SK-N-SH (cell line): ENCODE data around the gene ISCA1. TPM values are rescaled to one million over a fixed set of nuclear protein-coding genes. Genes with fewer than 3 reads are reported as not detected.

Experiments used
- CTCF ChIA-PET: fragments of 300-600, 350-600 bp; formaldehyde crosslinking; extraction: SDS; loops from one replicate; lab custom pipeline; 2021; lab: Yijun Ruan, JAX
- POLR2A ChIA-PET: fragments of 350-600 bp; sonication (Branson Sonifier 250); formaldehyde crosslinking; extraction: SDS; loops from one replicate; lab custom pipeline; 2020; ENCODE audit warnings: antibody characterized with exemption, inconsistent platforms; lab: Yijun Ruan, JAX
- DNase-seq: peaks from one replicate; pipeline ENCODE4 v3.0.0; 2012
- H2AFZ ChIP-seq: fragments of 200-600 bp; sonication (generic); 2 replicates; pipeline ENCODE4 v1.8.1; 2016; ENCODE audit warnings: antibody characterized with exemption, mild to moderate bottlenecking, low read depth
- H3F3A ChIP-seq: fragments of 200-600 bp; sonication (generic); replicated peaks from 2 replicates; pipeline ENCODE3; 2016; ENCODE audit warnings: antibody characterized with exemption, mild to moderate bottlenecking; ENCODE audit not compliant: insufficient read depth
- H3K27ac ChIP-seq, 2 experiments: fragments of 200-500 bp in 1 of 2; fragments of 200-600 bp in 1 of 2; sonication (Bioruptor generic) in 1 of 2; sonication (generic), shearing (Covaris generic) in 1 of 2; 2 replicates each; pipeline versions ENCODE4 v1.5.1 to v1.6.1; 2014 to 2016; ENCODE audit warnings: low read depth in 2 of 2, inconsistent platforms in 1 of 2, low read length in 1 of 2, mild to moderate bottlenecking in 1 of 2, mixed read lengths in 1 of 2
- H3K27me3 ChIP-seq: fragments of 200-600 bp; sonication (generic), shearing (Covaris generic); 2 replicates; pipeline ENCODE4 v1.6.1; 2016; ENCODE audit warnings: mixed run types; ENCODE audit not compliant: insufficient read depth
- H3K36me3 ChIP-seq, 2 experiments: fragments of 200-500 bp in 1 of 2; fragments of 200-600 bp in 1 of 2; sonication (Bioruptor generic) in 1 of 2; sonication (generic) in 1 of 2; replicated peaks in 1 of 2; 2 replicates each; pipeline versions ENCODE3 to v1.5.1; 2014 to 2016; ENCODE audit warnings: low read length in 1 of 2, mild to moderate bottlenecking in 1 of 2; ENCODE audit not compliant: insufficient read depth in 2 of 2, control insufficient read depth in 1 of 2
- H3K4me1 ChIP-seq, 2 experiments: fragments of 200-500 bp in 1 of 2; fragments of 200-600 bp in 1 of 2; sonication (Bioruptor generic) in 1 of 2; sonication (generic), shearing (Covaris generic) in 1 of 2; 2 replicates each; pipeline versions ENCODE4 v1.5.1 to v1.6.1; 2014 to 2016; ENCODE audit warnings: low read depth in 1 of 2, low read length in 1 of 2, mixed run types in 1 of 2; ENCODE audit not compliant: insufficient read depth in 2 of 2, control insufficient read depth in 1 of 2
- H3K4me2 ChIP-seq: fragments of 200-600 bp; sonication (generic), shearing (Covaris generic); 2 replicates; pipeline ENCODE4 v1.6.1; 2017; ENCODE audit warnings: mixed run types
- H3K4me3 ChIP-seq, 2 experiments: fragments of 200-500 bp in 1 of 2; fragments of 200-600 bp in 1 of 2; sonication (Bioruptor generic) in 1 of 2; sonication (generic), shearing (Covaris generic) in 1 of 2; 2 replicates each; pipeline versions ENCODE4 v1.5.1 to v1.8.1; 2014 to 2016; ENCODE audit warnings: low read depth in 2 of 2, inconsistent platforms in 1 of 2, low read length in 1 of 2, mild to moderate bottlenecking in 1 of 2, mixed read lengths in 1 of 2, moderate library complexity in 1 of 2
- H3K79me2 ChIP-seq: fragments of 200-600 bp; sonication (generic); 2 replicates; pipeline ENCODE4 v1.8.1; 2017; ENCODE audit warnings: mild to moderate bottlenecking; ENCODE audit not compliant: insufficient read depth
- H3K9ac ChIP-seq: fragments of 200-600 bp; sonication (generic); 2 replicates; pipeline ENCODE4 v1.6.1; 2017; ENCODE audit warnings: mixed run types
- H3K9me2 ChIP-seq: fragments of 200-600 bp; sonication (generic); 2 replicates; pipeline ENCODE4 v1.6.1; 2017; ENCODE audit warnings: mixed run types
- H3K9me3 ChIP-seq: fragments of 200-600 bp; sonication (generic); 2 replicates; pipeline ENCODE4 v1.6.1; 2017; ENCODE audit warnings: mixed run types, mild to moderate bottlenecking, moderate library complexity
- H4K20me1 ChIP-seq: fragments of 200-600 bp; sonication (generic); 2 replicates; pipeline ENCODE4 v1.6.1; 2017; ENCODE audit warnings: mild to moderate bottlenecking, mixed run types; ENCODE audit not compliant: insufficient read depth
- FOSL2 ChIP-seq: IDR thresholded peaks from 2 replicates; pipeline ENCODE4 v1.4.0; 2012; ENCODE audit warnings: low read depth, mild to moderate bottlenecking, moderate library complexity, borderline replicate concordance
- GABPA ChIP-seq: IDR thresholded peaks from 2 replicates; pipeline ENCODE4 v1.4.0; 2012; ENCODE audit warnings: low read depth, mild to moderate bottlenecking
- JUND ChIP-seq: IDR thresholded peaks from 2 replicates; pipeline ENCODE4 v1.4.0; 2012
- RAD21 ChIP-seq: IDR thresholded peaks from 2 replicates; pipeline ENCODE4 v1.6.1; 2012; ENCODE audit warnings: mild to moderate bottlenecking, low read length
- TCF12 ChIP-seq: IDR thresholded peaks from 2 replicates; pipeline ENCODE4 v1.4.0; 2012
- YY1 ChIP-seq: IDR thresholded peaks from 2 replicates; pipeline ENCODE4 v1.4.0; 2012; ENCODE audit warnings: low read depth, mild to moderate bottlenecking
- WGBS: methylation state at CpG from one replicate; pipeline ENCODE4 v1.1.6; 2017; ENCODE audit warnings: low lambda C conversion rate; 5-methylcytosine and 5-hydroxymethylcytosine counted together
- polyA plus RNA-seq, 3 experiments: library from polyadenylated mRNA; depleted of rRNA; stranded (reverse); fragments of >200 nt; gene quantifications; 2 replicates each; pipeline ENCODE4 v1.2.3, GENCODE V29; 2012
- TF ChIP-seq, protein P1 (sequence below): IDR thresholded peaks from 2 replicates; pipeline ENCODE4 v1.4.0; 2012; ENCODE audit warnings: low read depth
- TF ChIP-seq, protein P2 (sequence below): fragments of 200-600 bp; sonication (generic); IDR thresholded peaks from 2 replicates; pipeline ENCODE4 v1.6.1; 2017; ENCODE audit warnings: antibody characterized with exemption, mild to moderate bottlenecking, moderate library complexity

The ISCA1 gene
- polyA plus RNA-seq, 1 of the 3 experiments (the other 2 are of a cell fraction), result 10.9 TPM

DNA sequence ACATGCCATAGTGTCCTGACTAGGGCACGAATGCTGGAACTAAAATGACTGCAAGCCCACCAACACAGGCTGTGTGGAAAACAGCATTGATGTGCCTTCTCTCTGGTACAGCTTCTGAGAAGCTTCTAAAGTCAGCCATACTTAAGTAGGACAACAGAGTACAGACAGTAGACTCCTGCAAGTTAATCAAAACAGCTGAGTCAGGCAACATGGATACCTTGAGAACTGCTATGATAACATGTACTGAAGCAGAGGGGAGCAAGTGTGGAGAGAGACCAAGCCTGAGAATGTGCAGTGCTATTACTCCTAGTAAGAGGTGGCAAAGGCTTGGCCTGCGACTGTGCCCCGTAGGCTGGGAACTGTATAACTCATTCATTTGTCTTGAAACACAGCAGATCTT lies 2.5 kb downstream of the ISCA1 start:
- no peak for TF ChIP-seq YY1
- TF ChIP-seq, all 33 proteins: peak for 0
- Histone ChIP-seq H3F3A (no peaks in the 10 kb centered on the region), H3K9me2 (no peaks in the 10 kb centered on the region), H3K4me1 (peaks cover 7 to 23% of the 10 kb centered on the region in 2 experiments; a peak in 3 of 4 replicates), H4K20me1 (peaks cover 8% of the 10 kb centered on the region; the same call in 1 of the 2 replicates), H3K9ac (no peak overlapping the region), H3K4me2 (no peak overlapping the region), H3K9me3 (no peaks in the 10 kb centered on the region), H3K27ac (no peak overlapping the region; a peak in 1 of 4 replicates), H3K4me3 (no peak overlapping the region; a peak in 1 of 4 replicates), H3K79me2 (peaks cover 61% of the 10 kb centered on the region), H3K36me3 (peaks cover 10% of the 10 kb centered on the region in 2 experiments), H3K27me3 (no peaks in the 10 kb centered on the region), H2AFZ (no peak overlapping the region)
- ChIA-PET POLR2A (no interaction called here), CTCF (no interaction called here)
- DNase-seq, result no peak
- WGBS, result 100% methylated on average over 3 of the region's 3 CpGs

DNA sequence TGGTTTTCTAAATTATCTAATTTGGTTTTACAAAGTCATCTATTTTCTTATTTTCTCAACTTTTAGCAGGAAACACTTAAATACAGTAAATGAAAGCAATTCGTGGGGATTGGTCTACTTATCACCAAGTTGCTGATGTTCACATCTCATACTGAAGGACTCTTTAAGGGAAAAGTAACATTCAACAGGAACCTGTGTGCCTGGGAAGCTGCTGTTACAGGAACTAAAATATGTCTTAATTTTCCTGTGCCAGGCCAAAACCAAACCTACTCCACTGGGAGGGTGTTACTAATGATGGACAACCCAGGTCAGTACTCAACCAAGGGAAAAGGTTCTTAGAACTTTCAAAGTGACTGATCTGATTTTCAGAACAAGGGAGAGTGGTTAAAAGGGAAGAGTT lies 5.3 kb downstream of the ISCA1 start:
- no peaks in the 10 kb centered on the region for H3K27me3 ChIP-seq
- no peaks in the 10 kb centered on the region for H3K9me3 ChIP-seq
- no peak overlapping the region for H3K27ac ChIP-seq
- H4K20me1 ChIP-seq, result peaks cover 11% of the 10 kb centered on the region; the same call in 1 of the 2 replicates
- ChIA-PET POLR2A (no interaction called here), CTCF (interaction anchor here (1.5 to 2.9 kb wide), 3 partner anchors 11 to 185 kb away, joined by 5 to 17 read pairs (median 10); no protein-coding TSS in a partner anchor)
- H3K4me3 ChIP-seq, result no peak overlapping the region
- H3K4me1 ChIP-seq, result peaks cover 7 to 15% of the 10 kb centered on the region in 2 experiments; a peak in 3 of 4 replicates
- no peaks in the 10 kb centered on the region for H3F3A ChIP-seq
- no peak overlapping the region for H3K9ac ChIP-seq
- TF ChIP-seq, protein P1, sequence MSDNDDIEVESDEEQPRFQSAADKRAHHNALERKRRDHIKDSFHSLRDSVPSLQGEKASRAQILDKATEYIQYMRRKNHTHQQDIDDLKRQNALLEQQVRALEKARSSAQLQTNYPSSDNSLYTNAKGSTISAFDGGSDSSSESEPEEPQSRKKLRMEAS, result no peak
- TF ChIP-seq JUND (no peak), GABPA (no peak), TCF12 (no peak)
- H2AFZ ChIP-seq, result no peak overlapping the region
- H3K36me3 ChIP-seq, result peaks cover 26 to 33% of the 10 kb centered on the region in 2 experiments
- peaks cover 73% of the 10 kb centered on the region for H3K79me2 ChIP-seq
- 75% methylated on average over 1 of the region's 1 CpG for WGBS
- no peak for DNase-seq
- no peaks in the 10 kb centered on the region for H3K9me2 ChIP-seq
- H3K4me2 ChIP-seq, result no peak overlapping the region

DNA sequence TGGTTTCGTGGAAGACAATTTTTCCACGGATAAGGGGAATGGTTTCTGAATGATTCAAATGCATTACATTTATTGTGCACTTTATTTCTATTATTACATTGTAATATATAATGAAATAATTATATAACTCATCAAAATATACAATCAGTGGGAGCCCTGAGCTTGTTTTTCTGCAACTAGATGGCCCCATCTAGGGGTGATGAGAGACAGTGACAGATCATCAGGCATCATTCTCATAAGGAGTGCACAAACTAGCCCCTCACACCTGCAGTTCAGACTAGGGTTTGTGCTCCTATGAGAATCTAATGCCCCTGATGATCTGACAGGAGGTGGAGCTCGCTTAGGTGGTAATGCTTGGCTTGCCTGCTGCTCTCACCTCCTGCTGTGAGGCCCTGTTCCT lies 6.4 kb downstream of the ISCA1 start:
- POLR2A ChIA-PET, result no interaction called here
- no peaks in the 10 kb centered on the region for H3F3A ChIP-seq
- WGBS, result 94% methylated on average over 3 of the region's 3 CpGs
- H3K27ac ChIP-seq, result no peak overlapping the region
- peaks cover 7 to 15% of the 10 kb centered on the region in 2 experiments; a peak in 3 of 4 replicates for H3K4me1 ChIP-seq
- H3K27me3 ChIP-seq, result no peaks in the 10 kb centered on the region
- H3K36me3 ChIP-seq, result peaks cover 37 to 44% of the 10 kb centered on the region in 2 experiments
- H3K4me3 ChIP-seq, result no peak overlapping the region
- CTCF ChIA-PET, result interaction anchor here (0.7 to 2.9 kb wide), 6 partner anchors 10 to 334 kb away, joined by 3 to 17 read pairs (median 4); no protein-coding TSS in a partner anchor
- H3K79me2 ChIP-seq, result peaks cover 64% of the 10 kb centered on the region
- H3K9me2 ChIP-seq, result no peaks in the 10 kb centered on the region
- H3K9me3 ChIP-seq, result no peaks in the 10 kb centered on the region
- TF ChIP-seq RAD21, result peak; percentile 57
- TF ChIP-seq, protein P2, sequence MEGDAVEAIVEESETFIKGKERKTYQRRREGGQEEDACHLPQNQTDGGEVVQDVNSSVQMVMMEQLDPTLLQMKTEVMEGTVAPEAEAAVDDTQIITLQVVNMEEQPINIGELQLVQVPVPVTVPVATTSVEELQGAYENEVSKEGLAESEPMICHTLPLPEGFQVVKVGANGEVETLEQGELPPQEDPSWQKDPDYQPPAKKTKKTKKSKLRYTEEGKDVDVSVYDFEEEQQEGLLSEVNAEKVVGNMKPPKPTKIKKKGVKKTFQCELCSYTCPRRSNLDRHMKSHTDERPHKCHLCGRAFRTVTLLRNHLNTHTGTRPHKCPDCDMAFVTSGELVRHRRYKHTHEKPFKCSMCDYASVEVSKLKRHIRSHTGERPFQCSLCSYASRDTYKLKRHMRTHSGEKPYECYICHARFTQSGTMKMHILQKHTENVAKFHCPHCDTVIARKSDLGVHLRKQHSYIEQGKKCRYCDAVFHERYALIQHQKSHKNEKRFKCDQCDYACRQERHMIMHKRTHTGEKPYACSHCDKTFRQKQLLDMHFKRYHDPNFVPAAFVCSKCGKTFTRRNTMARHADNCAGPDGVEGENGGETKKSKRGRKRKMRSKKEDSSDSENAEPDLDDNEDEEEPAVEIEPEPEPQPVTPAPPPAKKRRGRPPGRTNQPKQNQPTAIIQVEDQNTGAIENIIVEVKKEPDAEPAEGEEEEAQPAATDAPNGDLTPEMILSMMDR, result peak; percentile 34
- TF ChIP-seq FOSL2, result no peak
- peaks cover 11% of the 10 kb centered on the region; the same call in 1 of the 2 replicates for H4K20me1 ChIP-seq
- no peak overlapping the region for H3K4me2 ChIP-seq
- H2AFZ ChIP-seq, result no peak overlapping the region
- no peak overlapping the region for H3K9ac ChIP-seq
- no peak for DNase-seq
